ENCODE measurements around the gene MOB3C.

- no peak for TF ChIP-seq CTCF (IDR thresholded peaks at IDR 0.05)
- no peak for TF ChIP-seq POLR2A (IDR thresholded peaks at IDR 0.05)
Measured at GRCh38 chr1:46642115-46642680, 25.6 kb upstream of the MOB3C start.
